ENCODE measurements around the gene SELPLG. TPM values are rescaled to one million over a fixed set of nuclear protein-coding genes. Genes with fewer than 3 reads are reported as not detected.

Gene SELPLG
- total RNA-seq, 2 donors from 2014 or later, result 14.3 to 17.3 TPM

- no peak overlapping the region for H3K27ac ChIP-seq
- H3K36me3 ChIP-seq, result no peaks in the 10 kb centered on the region
- H3K4me1 ChIP-seq (ENCODE audit: control insufficient read depth in 1 of 2, low read depth in 2 of 2), result peaks cover 0 to 11% of the 10 kb centered on the region in 2 donors
- no peaks in the 10 kb centered on the region for H3K27me3 ChIP-seq (replicated peaks; ENCODE audit: insufficient read depth)
- DNase-seq (ENCODE audit: low spot score) (no peak), ATAC-seq (ENCODE audit: insufficient number of reproducible peaks, low FRiP score, low read depth) (no peak)
- H3K4me3 ChIP-seq, result no peak overlapping the region
- no peaks in the 10 kb centered on the region for H3K9me3 ChIP-seq
- TF ChIP-seq, protein P1, sequence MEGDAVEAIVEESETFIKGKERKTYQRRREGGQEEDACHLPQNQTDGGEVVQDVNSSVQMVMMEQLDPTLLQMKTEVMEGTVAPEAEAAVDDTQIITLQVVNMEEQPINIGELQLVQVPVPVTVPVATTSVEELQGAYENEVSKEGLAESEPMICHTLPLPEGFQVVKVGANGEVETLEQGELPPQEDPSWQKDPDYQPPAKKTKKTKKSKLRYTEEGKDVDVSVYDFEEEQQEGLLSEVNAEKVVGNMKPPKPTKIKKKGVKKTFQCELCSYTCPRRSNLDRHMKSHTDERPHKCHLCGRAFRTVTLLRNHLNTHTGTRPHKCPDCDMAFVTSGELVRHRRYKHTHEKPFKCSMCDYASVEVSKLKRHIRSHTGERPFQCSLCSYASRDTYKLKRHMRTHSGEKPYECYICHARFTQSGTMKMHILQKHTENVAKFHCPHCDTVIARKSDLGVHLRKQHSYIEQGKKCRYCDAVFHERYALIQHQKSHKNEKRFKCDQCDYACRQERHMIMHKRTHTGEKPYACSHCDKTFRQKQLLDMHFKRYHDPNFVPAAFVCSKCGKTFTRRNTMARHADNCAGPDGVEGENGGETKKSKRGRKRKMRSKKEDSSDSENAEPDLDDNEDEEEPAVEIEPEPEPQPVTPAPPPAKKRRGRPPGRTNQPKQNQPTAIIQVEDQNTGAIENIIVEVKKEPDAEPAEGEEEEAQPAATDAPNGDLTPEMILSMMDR (IDR thresholded peaks at IDR 0.05), result no peak
Measured at GRCh38 chr12:108605690-108606406, 27.8 kb downstream of the SELPLG start.

- Histone ChIP-seq H3K9me3 (no peaks in the 10 kb centered on the region), H3K4me1 (ENCODE audit: control insufficient read depth in 1 of 2, low read depth in 2 of 2) (peaks cover 0 to 10% of the 10 kb centered on the region in 2 donors), H3K4me3 (no peak overlapping the region), H3K27ac (no peak overlapping the region), H3K27me3 (replicated peaks; ENCODE audit: insufficient read depth) (no peaks in the 10 kb centered on the region), H3K36me3 (no peaks in the 10 kb centered on the region)
- ATAC-seq (ENCODE audit: insufficient number of reproducible peaks, low FRiP score, low read depth), result no peak
- DNase-seq (ENCODE audit: low spot score), result no peak
- TF ChIP-seq, protein P1 (IDR thresholded peaks at IDR 0.05), result no peak
Measured at GRCh38 chr12:108605000-108605689, 28.5 kb downstream of the SELPLG start.

DNA sequence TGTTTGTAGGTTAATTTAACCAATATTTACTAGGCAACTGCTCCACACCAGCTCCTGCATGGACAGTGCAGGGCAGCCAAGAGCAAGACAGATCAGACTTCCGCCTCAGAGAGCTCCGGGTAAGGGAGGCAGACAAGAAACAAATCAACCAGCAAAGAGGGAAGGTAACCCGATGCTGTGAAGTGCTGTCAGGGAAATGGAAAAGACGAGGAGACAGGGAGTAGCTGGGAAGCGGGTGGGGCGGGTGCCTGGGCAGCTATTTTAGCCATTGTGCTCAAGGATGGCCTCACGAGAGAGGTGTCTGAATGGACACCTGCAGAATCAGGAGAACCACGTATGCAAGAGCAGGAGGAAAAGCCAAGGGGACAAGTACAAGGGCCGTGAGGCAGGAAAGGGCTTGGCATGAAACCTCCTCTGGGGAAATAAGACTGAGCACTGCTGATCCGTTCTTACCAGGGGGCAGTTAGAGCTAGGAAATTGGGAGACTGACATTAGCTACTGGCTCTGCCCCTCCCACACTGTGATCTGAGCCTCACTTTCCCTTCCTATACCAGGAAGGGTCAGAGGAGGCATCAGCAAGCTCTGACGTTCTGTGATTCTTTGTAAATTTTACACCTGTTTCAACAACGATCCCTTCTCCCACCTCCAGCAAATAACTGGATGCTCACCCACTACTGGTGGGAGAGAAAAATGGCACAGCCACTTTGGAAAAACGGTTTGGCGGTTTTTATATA, 29.3 kb downstream of the SELPLG start:
- Histone ChIP-seq H3K4me3 (no peak overlapping the region), H3K4me1 (ENCODE audit: control insufficient read depth in 1 of 2, low read depth in 2 of 2) (peaks cover 0 to 3% of the 10 kb centered on the region in 2 donors), H3K27ac (no peak overlapping the region), H3K36me3 (no peaks in the 10 kb centered on the region), H3K27me3 (replicated peaks; ENCODE audit: insufficient read depth) (no peaks in the 10 kb centered on the region), H3K9me3 (no peaks in the 10 kb centered on the region)
- DNase-seq (ENCODE audit: low spot score) (no peak), ATAC-seq (ENCODE audit: insufficient number of reproducible peaks, low FRiP score, low read depth) (no peak)
- TF ChIP-seq, protein P1 (IDR thresholded peaks at IDR 0.05), result no peak

GRCh38 chr12:108603743-108604142, 30.0 kb downstream of the SELPLG start:
- Histone ChIP-seq H3K9me3 (no peaks in the 10 kb centered on the region), H3K27me3 (replicated peaks; ENCODE audit: insufficient read depth) (no peaks in the 10 kb centered on the region), H3K4me3 (no peak overlapping the region), H3K36me3 (no peaks in the 10 kb centered on the region), H3K4me1 (ENCODE audit: control insufficient read depth in 1 of 2, low read depth in 2 of 2) (no peaks in the 10 kb centered on the region), H3K27ac (no peak overlapping the region)
- no peak for ATAC-seq (ENCODE audit: insufficient number of reproducible peaks, low FRiP score, low read depth)
- no peak for DNase-seq (ENCODE audit: low spot score)
- TF ChIP-seq, protein P1 (IDR thresholded peaks at IDR 0.05), result no peak
